Stimulated activated CD4-positive, alpha-beta T cell treated with anti-CD3 and anti-CD28 coated beads, TNF-alpha, amount 100 ng/mL, for 1 hour (primary cell): ENCODE data around the gene PSMC3.

Experiments
- DNase-seq, 3 donors: peaks; one replicate each; pipeline ENCODE4 v3.0.0-alpha.2; 2020; ENCODE audit warnings: low read depth in 3 of 3, low spot score in 1 of 3

PSMC3 gene

GRCh38 chr11:47395223-47396048, 30.8 kb downstream of the PSMC3 start:
- no peak for DNase-seq

DNA sequence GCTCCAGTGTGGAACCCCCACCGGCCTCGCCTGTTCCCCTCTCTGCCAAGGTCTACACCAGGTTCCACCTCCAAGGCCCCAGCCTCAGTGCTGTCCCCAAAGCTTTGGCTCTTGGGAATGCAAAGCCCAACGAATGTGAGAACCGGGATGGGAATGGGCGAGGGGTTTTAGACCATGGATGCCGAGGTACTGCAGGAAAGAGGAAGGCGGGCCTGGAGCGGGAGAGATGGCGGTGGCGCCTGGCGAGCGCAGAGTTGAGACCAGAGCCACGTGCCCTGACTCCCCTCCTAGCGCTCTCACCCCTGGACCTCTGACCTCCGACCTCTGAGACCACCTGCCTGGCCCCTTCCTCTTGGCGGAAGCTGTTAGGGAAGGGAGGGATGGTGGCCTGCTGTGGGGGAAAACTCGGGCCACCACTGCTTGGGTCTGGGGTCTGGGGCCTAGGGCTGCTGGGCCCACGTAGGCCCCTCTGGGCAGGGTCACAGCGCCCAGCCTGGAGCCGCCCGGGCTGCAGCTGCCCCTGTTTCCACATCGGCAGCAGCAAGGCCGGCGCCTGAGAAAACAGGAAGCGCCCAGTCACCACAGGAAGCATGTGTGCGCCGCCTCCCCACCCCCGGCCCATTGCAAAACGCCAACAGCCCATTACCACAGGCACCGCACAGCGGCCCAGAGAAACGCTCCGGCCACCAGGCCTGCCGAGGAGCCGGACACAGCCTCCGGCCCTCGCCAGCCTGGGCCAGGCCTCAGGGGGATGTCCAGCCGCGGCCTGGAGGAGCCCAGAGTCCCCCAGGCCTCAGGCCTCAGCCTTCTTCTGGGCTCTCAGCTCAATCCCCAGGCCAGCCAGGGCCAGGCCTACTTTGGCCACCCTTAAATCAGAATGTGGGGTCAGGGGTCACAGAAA, 31.7 kb downstream of the PSMC3 start:
- peak; percentile 32 to 39 (median 38) for DNase-seq

DNA sequence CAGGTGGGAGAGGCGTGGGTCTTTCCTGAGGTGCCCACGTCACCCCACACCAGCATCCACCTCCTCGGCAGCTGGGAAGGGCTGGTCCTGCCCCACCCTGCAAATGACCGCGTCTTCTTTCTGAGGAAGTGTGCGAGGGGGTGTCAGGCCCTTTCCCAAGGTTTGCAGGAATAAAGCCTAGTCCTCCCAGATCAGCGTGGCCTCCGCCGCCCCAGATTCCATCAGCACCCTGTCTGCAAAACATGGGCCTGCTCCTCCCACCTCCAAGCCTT, 32.3 kb downstream of the PSMC3 start:
- no peak for DNase-seq

DNA sequence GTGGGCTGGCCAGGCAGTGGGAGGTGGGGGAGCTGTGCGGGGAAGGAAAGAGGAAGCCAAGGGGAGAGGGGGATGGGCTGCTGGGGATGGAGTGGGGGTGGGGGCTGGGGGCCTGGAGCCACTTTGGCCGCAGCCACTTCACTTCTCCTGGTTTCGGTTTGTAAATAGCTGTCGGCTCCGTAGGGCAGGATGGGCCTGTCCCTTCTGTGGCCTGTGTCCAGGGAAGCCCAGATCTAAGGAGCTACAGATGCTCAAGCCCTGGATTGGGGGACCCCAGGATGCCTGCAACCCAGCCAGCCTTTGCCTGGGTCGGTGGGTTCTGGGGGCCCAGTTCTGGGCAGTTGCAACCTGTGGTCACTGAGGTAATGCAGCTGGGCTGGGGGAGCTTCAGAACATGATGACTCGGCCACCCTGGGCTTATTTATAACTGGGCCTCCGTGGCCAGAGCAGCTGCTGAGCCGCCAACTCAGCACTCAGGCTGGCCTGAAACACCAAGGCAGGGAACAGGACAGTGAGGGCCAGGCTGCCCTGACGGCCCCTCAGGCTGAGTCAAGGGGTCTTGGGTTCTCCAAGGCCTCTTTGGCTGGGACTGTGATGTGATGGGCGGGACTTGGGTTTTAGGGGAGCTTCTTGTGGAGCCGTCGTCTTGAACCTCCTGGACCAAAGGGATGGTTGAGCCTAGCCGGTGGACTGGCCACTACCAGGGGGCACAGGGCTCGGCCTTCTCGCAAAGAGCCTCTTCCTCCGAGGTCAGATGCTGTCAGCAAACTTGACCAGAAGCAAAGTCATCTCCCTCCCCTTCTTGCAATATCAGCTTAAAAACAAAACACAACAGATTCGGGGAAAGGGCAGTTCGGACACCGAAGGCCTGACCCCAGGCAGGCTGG, 32.8 kb downstream of the PSMC3 start:
- DNase-seq, result no peak

- no peak for DNase-seq
These were observed 33.6 kb downstream of the PSMC3 start for GRCh38 chr11:47392546-47393162.

DNA sequence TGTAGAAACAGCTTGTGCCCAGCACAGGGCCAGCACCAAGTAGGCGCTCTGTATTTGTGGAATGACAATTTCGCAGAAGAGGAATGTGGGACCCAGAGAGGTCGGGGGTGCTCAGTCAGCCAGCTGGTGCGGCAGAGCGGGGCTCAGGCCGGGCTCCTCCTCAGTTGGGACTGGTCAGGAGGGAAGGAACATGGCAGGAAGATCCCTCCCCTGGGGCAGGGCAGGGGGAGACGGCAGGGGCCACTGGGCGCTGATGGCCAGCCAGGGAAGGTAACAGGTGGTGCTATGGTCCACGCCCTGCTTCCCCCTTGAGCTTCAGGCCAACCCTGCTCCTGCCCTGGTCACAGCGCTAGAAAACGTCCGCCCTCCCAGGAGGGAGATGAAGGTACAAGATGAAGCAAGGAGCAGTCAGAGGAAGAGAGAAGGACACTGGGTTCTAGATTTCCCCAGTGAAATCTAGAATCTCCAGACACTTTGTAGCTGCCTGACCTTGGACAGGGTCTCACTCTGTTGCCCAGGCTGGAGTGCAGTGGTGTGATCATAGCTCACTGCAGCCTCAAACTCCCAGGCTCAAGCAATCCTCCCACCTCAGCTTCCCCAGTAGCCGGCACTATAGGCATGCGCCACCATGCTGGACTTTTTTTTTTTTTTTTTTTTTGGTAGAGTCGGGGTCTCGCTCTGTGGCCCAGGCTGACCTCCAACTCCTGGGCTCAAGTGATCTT, 34.4 kb downstream of the PSMC3 start:
- no peak for DNase-seq

- DNase-seq, result no peak
These were observed 35.1 kb downstream of the PSMC3 start for GRCh38 chr11:47391077-47391583.

GRCh38 chr11:47390422-47390760, 35.8 kb downstream of the PSMC3 start:
- DNase-seq, result no peak

DNA sequence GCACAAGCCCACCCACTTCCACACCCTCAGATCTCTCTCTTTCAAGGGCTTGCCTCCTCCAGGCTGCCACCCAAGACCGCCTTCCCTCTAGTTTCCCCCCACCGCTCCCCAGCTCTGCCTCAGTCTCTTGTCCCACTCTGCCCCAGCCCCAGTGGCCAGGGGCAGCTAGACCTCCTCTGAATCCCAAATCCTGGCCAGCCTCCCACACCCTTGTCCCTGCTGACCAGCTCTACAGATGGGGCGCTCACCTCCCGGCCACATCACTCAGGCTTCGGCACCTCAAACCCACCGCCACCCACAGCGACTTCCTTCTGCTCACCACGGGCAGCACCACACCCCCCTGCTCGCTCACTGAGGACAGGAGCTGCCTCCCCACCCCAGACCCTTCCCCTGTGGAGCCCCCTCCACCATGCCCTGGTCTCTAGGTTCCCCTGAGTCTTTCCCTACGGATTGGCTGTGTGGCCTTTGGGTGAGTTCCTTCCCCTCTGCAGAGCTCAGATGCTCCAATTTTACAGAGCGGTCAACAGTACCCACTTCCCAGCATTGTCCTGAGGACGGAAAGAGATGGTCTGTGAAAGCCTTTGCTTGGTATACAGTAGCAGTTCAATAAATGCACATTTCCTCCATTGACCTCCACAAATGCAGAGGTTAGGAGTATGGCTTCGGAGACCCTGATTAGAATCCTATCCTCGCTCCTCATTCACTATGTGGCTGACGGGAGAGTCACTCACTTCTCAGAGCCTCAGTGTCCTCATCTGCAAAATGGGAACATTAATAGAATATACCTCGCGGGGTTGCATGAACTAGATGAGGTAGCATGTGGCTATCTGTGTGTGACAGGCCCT, 36.4 kb downstream of the PSMC3 start:
- no peak for DNase-seq

GRCh38 chr11:47388697-47389576, 37.3 kb downstream of the PSMC3 start:
- no peak for DNase-seq

DNA sequence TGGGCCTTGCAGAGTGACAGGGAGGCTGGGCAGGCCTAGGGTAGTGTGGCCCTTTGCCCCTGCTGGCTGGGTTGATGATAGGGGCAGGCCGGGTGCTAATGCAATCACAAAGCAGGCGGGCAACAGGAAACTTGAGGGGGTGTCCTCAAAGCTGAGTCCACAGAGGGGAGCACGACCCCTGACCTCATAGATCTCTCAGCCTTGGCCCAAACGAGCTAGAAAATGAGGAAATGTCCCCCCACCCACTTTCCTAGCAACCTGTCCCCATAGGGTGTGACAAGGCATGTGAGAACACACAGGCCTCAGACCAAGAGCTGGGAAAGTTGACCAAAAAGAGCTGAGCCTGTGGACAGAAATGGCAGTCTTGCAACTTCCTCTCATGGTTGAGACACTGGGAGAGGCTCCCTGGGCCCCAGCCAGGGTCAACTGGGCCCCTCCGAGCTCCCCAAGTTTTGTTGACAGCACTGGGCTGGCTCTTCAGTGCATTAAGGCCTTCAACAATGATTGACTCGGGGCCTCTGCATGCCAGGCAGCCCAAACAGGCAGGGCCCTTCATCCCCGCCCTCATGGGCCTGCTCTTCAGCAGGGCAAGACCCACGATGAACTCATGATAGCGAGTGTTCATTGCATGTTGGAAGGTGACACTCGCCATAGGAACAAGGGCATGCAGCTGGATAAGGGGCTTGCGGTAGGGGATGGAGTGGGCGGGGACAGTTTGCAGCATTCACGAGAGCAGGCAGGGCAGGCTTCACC, 38.1 kb downstream of the PSMC3 start:
- DNase-seq, result no peak

GRCh38 chr11:47384498-47384897, 41.7 kb downstream of the PSMC3 start:
- DNase-seq, result no peak

DNA sequence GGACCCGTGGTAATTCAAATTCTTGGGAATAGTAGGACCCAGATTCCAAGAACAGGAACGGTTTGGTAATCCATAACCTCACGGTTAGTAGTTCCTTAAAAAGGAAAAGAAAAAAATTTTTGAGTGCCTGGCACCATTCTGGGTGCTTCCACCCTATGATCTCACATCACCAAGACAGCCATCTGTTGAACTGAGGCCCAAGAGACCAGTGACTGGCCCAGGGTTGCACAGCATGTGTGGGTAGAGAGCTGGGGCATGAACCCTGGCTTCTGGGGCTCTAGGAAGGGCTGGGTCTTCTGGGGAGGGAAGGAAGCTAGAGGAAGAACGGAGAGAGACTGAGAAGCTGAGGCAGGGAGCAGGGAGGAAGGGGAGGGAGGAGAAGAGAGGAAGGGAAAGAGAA, 43.2 kb downstream of the PSMC3 start:
- no peak for DNase-seq

DNA sequence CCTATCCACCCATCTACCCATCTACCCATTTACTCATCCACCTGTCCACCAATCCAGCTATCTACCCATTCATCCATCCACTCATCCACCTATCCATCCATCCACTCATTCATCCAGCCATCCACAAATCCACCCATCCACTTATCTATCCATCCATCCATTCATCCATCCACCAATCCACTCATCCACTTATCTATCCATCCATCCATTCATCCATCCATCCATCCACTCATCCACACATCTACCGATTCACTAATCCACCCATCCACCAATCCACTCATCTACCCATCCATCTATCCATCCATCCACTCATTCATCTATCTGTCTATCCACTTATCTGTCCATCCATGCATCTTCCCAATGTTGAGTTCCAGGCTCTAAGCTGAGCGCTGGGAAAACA, 46.2 kb downstream of the PSMC3 start:
- no peak for DNase-seq

DNA sequence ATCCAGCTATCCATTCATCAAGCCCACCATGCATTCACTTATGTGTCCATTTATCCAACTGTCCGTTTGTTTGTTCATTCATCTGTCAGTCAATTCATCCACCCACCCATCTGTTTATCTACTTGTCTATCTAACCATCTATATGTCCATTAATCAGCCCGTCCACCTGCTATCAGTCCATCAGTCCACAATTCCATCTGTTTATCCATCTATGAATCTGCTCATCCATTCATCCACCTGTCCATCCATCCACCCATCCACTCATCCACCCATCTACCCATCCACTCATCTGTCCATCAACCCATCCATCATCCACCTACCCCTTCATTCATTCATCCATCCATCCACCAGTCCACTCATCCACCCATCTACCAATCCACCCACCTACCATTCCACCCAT, 46.9 kb downstream of the PSMC3 start:
- DNase-seq, result no peak

DNA sequence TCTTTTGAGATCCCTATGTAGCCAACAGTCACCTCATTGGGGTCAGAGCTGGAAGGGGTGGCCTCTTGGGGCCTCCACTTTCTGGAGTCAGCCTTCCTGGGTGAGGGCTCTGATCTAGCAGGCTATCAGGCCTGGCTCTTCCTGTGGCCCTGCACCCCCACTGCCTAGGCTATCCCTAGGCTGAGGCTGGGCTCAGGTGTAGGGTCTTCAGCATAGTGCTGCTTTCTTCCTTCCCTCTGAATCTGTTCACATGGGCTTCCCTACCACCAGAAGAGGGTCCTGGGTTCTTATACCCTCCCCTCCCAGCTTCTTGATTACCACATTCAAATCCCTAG, 47.4 kb downstream of the PSMC3 start:
- DNase-seq, result no peak

GRCh38 chr11:47378010-47378835, 48.0 kb downstream of the PSMC3 start, which contains the start of gene SPI1:
Gene SPI1, minus strand, starts transcription at chr11:47378547. Its CDS starts 194 bp downstream, at chr11:47378353.
- no peak for DNase-seq
